MM.1S (cell line): ENCODE data around the gene TIMM10.

Source experiments
- EZH2 ChIP-seq: fragments of 300-600 bp; sonication (generic); optimal IDR thresholded peaks from 2 replicates; pipeline ENCODE3; 2017; ENCODE audit warnings: low read depth, mild to moderate bottlenecking, antibody characterized with exemption, low read length, mixed read lengths
- EZH2phosphoT487 ChIP-seq: fragments of 300-600 bp; sonication (generic); IDR thresholded peaks from 2 replicates; pipeline ENCODE4 v1.6.1; 2018; ENCODE audit warnings: antibody characterized with exemption, low read length
- TF ChIP-seq, protein P1 (sequence below): fragments of 300-600 bp; sonication (generic); IDR thresholded peaks from 2 replicates; pipeline ENCODE4 v1.5.1; 2016; ENCODE audit warnings: antibody characterized with exemption, low read length, mixed read lengths

DNA sequence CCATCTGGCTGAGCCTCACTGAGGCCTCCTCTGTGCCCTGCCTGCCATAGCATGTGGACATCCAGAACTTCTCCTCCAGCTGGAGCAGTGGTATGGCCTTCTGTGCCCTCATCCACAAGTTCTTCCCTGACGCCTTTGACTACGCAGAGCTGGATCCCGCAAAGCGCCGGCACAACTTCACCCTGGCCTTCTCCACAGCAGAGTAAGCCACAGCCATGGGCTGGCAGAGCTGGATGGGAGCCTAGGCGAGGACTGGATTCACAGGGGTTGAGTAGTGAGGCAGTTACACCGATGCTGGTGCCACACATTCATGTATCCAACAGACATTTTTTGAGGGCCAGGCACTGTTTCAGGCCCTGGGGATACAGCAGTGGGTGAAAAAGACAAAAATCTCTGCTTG, 15.9 kb upstream of the TIMM10 start:
- TF ChIP-seq, protein P1, sequence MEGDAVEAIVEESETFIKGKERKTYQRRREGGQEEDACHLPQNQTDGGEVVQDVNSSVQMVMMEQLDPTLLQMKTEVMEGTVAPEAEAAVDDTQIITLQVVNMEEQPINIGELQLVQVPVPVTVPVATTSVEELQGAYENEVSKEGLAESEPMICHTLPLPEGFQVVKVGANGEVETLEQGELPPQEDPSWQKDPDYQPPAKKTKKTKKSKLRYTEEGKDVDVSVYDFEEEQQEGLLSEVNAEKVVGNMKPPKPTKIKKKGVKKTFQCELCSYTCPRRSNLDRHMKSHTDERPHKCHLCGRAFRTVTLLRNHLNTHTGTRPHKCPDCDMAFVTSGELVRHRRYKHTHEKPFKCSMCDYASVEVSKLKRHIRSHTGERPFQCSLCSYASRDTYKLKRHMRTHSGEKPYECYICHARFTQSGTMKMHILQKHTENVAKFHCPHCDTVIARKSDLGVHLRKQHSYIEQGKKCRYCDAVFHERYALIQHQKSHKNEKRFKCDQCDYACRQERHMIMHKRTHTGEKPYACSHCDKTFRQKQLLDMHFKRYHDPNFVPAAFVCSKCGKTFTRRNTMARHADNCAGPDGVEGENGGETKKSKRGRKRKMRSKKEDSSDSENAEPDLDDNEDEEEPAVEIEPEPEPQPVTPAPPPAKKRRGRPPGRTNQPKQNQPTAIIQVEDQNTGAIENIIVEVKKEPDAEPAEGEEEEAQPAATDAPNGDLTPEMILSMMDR = no peak
- TF ChIP-seq EZH2 = no peak
- no peak for TF ChIP-seq EZH2phosphoT487
